HPDE6-E6E7 (cell line): ENCODE data around the gene AHCYL1.

Experiments used
- DNase-seq: peaks from one replicate; pipeline ENCODE4 v3.0.0; 2011; ENCODE audit warnings: missing footprints; ENCODE audit errors: extremely low spot score

AHCYL1 gene

GRCh38 chr1:110060662-110061060, 76.1 kb downstream of the AHCYL1 start:
- DNase-seq, result no peak

- DNase-seq, result no peak
Measured at GRCh38 chr1:110061341-110061740, 76.8 kb downstream of the AHCYL1 start.

GRCh38 chr1:110062612-110063011, 78.0 kb downstream of the AHCYL1 start:
- no peak for DNase-seq

- DNase-seq, result no peak
Measured at GRCh38 chr1:110063781-110064180, 79.2 kb downstream of the AHCYL1 start.

GRCh38 chr1:110064576-110065337, 80.2 kb downstream of the AHCYL1 start:
- no peak for DNase-seq

GRCh38 chr1:110065841-110066240, 81.3 kb downstream of the AHCYL1 start:
- no peak for DNase-seq

- DNase-seq, result no peak
Measured at GRCh38 chr1:110067479-110067892, 82.9 kb downstream of the AHCYL1 start.

- DNase-seq, result no peak
Measured at GRCh38 chr1:110067893-110068645, 83.5 kb downstream of the AHCYL1 start.

- no peak for DNase-seq
Measured at GRCh38 chr1:110068646-110069403, 84.3 kb downstream of the AHCYL1 start.

- no peak for DNase-seq
Measured at GRCh38 chr1:110069404-110070281, 85.1 kb downstream of the AHCYL1 start.

- DNase-seq, result no peak
Measured at GRCh38 chr1:110070282-110070669, 85.7 kb downstream of the AHCYL1 start.

GRCh38 chr1:110070671-110071242, 86.2 kb downstream of the AHCYL1 start, which contains the start of gene ALX3:
TSS of gene ALX3 (minus strand) at chr1:110070672. CDS start at chr1:110070612, 60 bp downstream.
- DNase-seq, result no peak
